ENCODE results near the gene CAVIN4. TPM values are rescaled to one million over a fixed set of nuclear protein-coding genes. Genes with fewer than 3 reads are reported as not detected.

The CAVIN4 gene
- polyA plus RNA-seq, 1 donor from 2014 or later = 15.3 TPM

- Histone ChIP-seq H3K4me2 (ENCODE audit: low read length) (no peak overlapping the region), H3K27me3 (ENCODE audit: insufficient read depth, low read depth, low read length) (no peaks in the 10 kb centered on the region), H3K9me3 (ENCODE audit: low read length) (no peaks in the 10 kb centered on the region), H3K9me2 (ENCODE audit: insufficient read depth, low read length) (no peaks in the 10 kb centered on the region), H3K79me2 (replicated peaks; ENCODE audit: insufficient read depth, low read length) (no peaks in the 10 kb centered on the region), H3K4me3 (ENCODE audit: low read length) (no peak overlapping the region), H3K9ac (ENCODE audit: low read length) (no peak overlapping the region), H4K20me1 (ENCODE audit: insufficient read depth) (no peaks in the 10 kb centered on the region), H3K27ac (ENCODE audit: low read length) (no peak overlapping the region), H2AFZ (ENCODE audit: low read depth, low read length) (no peak overlapping the region), H3F3A (ENCODE audit: insufficient read depth, low read length, poor library complexity, severe bottlenecking) (no peaks in the 10 kb centered on the region), H3K36me3 (ENCODE audit: insufficient read depth, low read length) (no peaks in the 10 kb centered on the region)
- TF ChIP-seq RAD21 (conservative IDR thresholded peaks at IDR 0.05) = no peak
These were observed 41.8 kb downstream of the CAVIN4 start for GRCh38 chr9:100619665-100620064.

GRCh38 chr9:100623969-100624368 lies 46.1 kb downstream of the CAVIN4 start:
- Histone ChIP-seq H3K27me3 (ENCODE audit: insufficient read depth, low read depth, low read length) (no peaks in the 10 kb centered on the region), H3K9me3 (ENCODE audit: low read length) (no peaks in the 10 kb centered on the region), H3K27ac (ENCODE audit: low read length) (no peak overlapping the region), H3K4me3 (ENCODE audit: low read length) (no peak overlapping the region), H3F3A (ENCODE audit: insufficient read depth, low read length, poor library complexity, severe bottlenecking) (no peaks in the 10 kb centered on the region), H2AFZ (ENCODE audit: low read depth, low read length) (no peak overlapping the region), H3K36me3 (ENCODE audit: insufficient read depth, low read length) (no peaks in the 10 kb centered on the region), H3K9me2 (ENCODE audit: insufficient read depth, low read length) (no peaks in the 10 kb centered on the region), H4K20me1 (ENCODE audit: insufficient read depth) (no peaks in the 10 kb centered on the region), H3K4me2 (ENCODE audit: low read length) (no peak overlapping the region), H3K79me2 (replicated peaks; ENCODE audit: insufficient read depth, low read length) (no peaks in the 10 kb centered on the region), H3K9ac (ENCODE audit: low read length) (no peak overlapping the region)
- TF ChIP-seq MXI1 (conservative IDR thresholded peaks at IDR 0.05; ENCODE audit: poor library complexity, severe bottlenecking) = no peak
- TF ChIP-seq POLR2AphosphoS5 (IDR thresholded peaks at IDR 0.05) = no peak

- Histone ChIP-seq H3K9me2 (ENCODE audit: insufficient read depth, low read length) (no peaks in the 10 kb centered on the region), H3F3A (ENCODE audit: insufficient read depth, low read length, poor library complexity, severe bottlenecking) (no peaks in the 10 kb centered on the region), H3K9me3 (ENCODE audit: low read length) (no peaks in the 10 kb centered on the region), H3K79me2 (replicated peaks; ENCODE audit: insufficient read depth, low read length) (no peaks in the 10 kb centered on the region), H4K20me1 (ENCODE audit: insufficient read depth) (no peaks in the 10 kb centered on the region), H3K27ac (ENCODE audit: low read length) (no peak overlapping the region), H3K4me3 (ENCODE audit: low read length) (no peak overlapping the region), H3K9ac (ENCODE audit: low read length) (no peak overlapping the region), H3K27me3 (ENCODE audit: insufficient read depth, low read depth, low read length) (no peaks in the 10 kb centered on the region), H2AFZ (ENCODE audit: low read depth, low read length) (no peak overlapping the region), H3K4me2 (ENCODE audit: low read length) (no peak overlapping the region), H3K36me3 (ENCODE audit: insufficient read depth, low read length) (no peaks in the 10 kb centered on the region)
- TF ChIP-seq EP300 (conservative IDR thresholded peaks at IDR 0.05; ENCODE audit: poor library complexity, severe bottlenecking) (no peak), REST (IDR thresholded peaks at IDR 0.05; ENCODE audit: borderline replicate concordance) (no peak), CTCF (IDR thresholded peaks at IDR 0.05; ENCODE audit: poor library complexity, severe bottlenecking) (no peak), MXI1 (conservative IDR thresholded peaks at IDR 0.05; ENCODE audit: poor library complexity, severe bottlenecking) (no peak), POLR2AphosphoS5 (IDR thresholded peaks at IDR 0.05) (no peak), EZH2 (IDR thresholded peaks at IDR 0.05; ENCODE audit: borderline replicate concordance, insufficient read depth, low read length, poor library complexity, severe bottlenecking) (no peak), SMC3 (conservative IDR thresholded peaks at IDR 0.05; ENCODE audit: poor library complexity) (no peak), TAF1 (IDR thresholded peaks at IDR 0.05; ENCODE audit: low read depth) (no peak), RAD21 (conservative IDR thresholded peaks at IDR 0.05) (no peak)
These were observed 49.1 kb downstream of the CAVIN4 start for GRCh38 chr9:100626949-100627348.

All from neural cell (in vitro differentiated cells).